GM19455 (cell line): ENCODE measurements around the gene EXOC7.

Source experiments
- ATAC-seq: cut with Tn5 transposase; IDR thresholded peaks from one replicate; pipeline ENCODE4 v1.9.1; 2021; ENCODE audit not compliant: unreplicated experiment

Gene EXOC7

GRCh38 chr17:76138896-76139752 lies 35.5 kb upstream of the EXOC7 start:
- ATAC-seq, result no peak

GRCh38 chr17:76138234-76138895 lies 34.8 kb upstream of the EXOC7 start:
- no peak for ATAC-seq

GRCh38 chr17:76137351-76138233 lies 34.0 kb upstream of the EXOC7 start:
- no peak for ATAC-seq

- ATAC-seq, result no peak
Measured at GRCh38 chr17:76137001-76137350, 33.4 kb upstream of the EXOC7 start.

GRCh38 chr17:76136276-76137000 lies 32.9 kb upstream of the EXOC7 start:
- ATAC-seq, result no peak

- ATAC-seq, result no peak
Measured at GRCh38 chr17:76135810-76136188, 32.2 kb upstream of the EXOC7 start.

GRCh38 chr17:76134911-76135809 lies 31.6 kb upstream of the EXOC7 start:
- ATAC-seq, result no peak

GRCh38 chr17:76132574-76133338 lies 29.2 kb upstream of the EXOC7 start:
- ATAC-seq, result no peak

- ATAC-seq, result no peak
Measured at GRCh38 chr17:76131692-76132573, 28.3 kb upstream of the EXOC7 start.

- ATAC-seq, result no peak
Measured at GRCh38 chr17:76131051-76131691, 27.6 kb upstream of the EXOC7 start.

- ATAC-seq, result no peak
Measured at GRCh38 chr17:76130473-76130872, 26.9 kb upstream of the EXOC7 start.

- ATAC-seq, result no peak
Measured at GRCh38 chr17:76125922-76126321, 22.3 kb upstream of the EXOC7 start.

GRCh38 chr17:76125391-76125675 lies 21.7 kb upstream of the EXOC7 start:
- ATAC-seq, result no peak

GRCh38 chr17:76124582-76125390 lies 21.2 kb upstream of the EXOC7 start:
- no peak for ATAC-seq

GRCh38 chr17:76123749-76124581 lies 20.4 kb upstream of the EXOC7 start:
- ATAC-seq, result no peak

GRCh38 chr17:76123191-76123499 lies 19.6 kb upstream of the EXOC7 start:
- no peak for ATAC-seq
